ENCODE data around the gene DAGLB. TPM values are rescaled to one million over a fixed set of nuclear protein-coding genes. Genes with fewer than 3 reads are reported as not detected.
A peak's percentile ranks its signal among the peaks of the same experiment; 100 is the strongest.

The DAGLB gene
- total RNA-seq, 1 experiment from 2014 or later = 22.3 TPM

DNA sequence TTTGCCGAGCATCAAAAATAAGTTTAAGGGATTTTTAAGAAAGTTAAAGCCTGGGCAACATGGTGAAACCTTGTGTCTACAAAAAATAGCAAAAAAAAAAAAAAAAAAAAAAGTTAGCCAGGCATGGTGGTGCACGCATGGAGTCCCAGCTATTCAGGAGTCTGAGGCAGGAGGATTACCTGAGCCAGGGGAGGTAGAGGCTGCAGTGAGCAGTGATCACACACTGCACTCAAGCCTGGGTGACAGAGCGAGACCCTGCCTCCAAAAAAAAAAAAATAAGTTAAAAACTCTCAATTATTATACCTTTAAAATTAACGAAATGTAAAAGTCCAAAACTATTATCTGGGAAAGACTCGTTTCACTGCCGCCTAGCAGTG, 35.0 kb upstream of the DAGLB start:
- in situ Hi-C loops (cut with HindIII; ENCODE audit: low pct_unique_long_range_greater_than_20kb, low sequenced_read_pairs) = no loop called here
- peak overlapping the region; percentile 65 for H3K27ac ChIP-seq (ENCODE audit: low read length)
- no TSS peak for BruUV-seq (replicated peaks)

DNA sequence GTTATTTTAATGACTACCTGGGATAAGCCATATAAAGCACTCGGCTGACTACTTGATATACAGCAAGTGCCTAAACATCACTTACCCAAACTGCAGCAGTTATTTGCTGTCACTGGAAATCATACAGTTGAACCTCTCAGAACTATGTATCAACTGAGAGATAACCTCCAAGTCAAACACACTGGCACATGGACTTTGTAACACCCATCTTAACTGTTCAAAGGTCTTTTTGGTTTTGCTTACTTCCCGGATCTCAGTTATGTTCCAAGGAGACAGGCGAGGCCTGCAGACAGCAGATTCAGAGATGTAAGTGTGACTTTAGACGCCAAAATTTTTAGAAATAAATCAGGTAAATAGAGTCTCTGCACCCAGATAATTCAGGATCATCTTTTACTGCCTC, 34.6 kb upstream of the DAGLB start:
- H3K27me3 ChIP-seq (ENCODE audit: control insufficient read depth, insufficient read depth, low read length) = no peaks in the 10 kb centered on the region
- intact Hi-C loops (cut with micrococcal nuclease; ENCODE audit: unreplicated experiment) (no loop called here), in situ Hi-C loops (cut with HindIII; ENCODE audit: low pct_unique_long_range_greater_than_20kb, low sequenced_read_pairs) (no loop called here)
- H3K36me3 ChIP-seq (ENCODE audit: control insufficient read depth, insufficient read depth, low read length) = peaks cover 5% of the 10 kb centered on the region
- ATAC-seq (no peak), DNase-seq (ENCODE audit: low read depth, low spot score) (no peak)
- TF ChIP-seq, protein P1, sequence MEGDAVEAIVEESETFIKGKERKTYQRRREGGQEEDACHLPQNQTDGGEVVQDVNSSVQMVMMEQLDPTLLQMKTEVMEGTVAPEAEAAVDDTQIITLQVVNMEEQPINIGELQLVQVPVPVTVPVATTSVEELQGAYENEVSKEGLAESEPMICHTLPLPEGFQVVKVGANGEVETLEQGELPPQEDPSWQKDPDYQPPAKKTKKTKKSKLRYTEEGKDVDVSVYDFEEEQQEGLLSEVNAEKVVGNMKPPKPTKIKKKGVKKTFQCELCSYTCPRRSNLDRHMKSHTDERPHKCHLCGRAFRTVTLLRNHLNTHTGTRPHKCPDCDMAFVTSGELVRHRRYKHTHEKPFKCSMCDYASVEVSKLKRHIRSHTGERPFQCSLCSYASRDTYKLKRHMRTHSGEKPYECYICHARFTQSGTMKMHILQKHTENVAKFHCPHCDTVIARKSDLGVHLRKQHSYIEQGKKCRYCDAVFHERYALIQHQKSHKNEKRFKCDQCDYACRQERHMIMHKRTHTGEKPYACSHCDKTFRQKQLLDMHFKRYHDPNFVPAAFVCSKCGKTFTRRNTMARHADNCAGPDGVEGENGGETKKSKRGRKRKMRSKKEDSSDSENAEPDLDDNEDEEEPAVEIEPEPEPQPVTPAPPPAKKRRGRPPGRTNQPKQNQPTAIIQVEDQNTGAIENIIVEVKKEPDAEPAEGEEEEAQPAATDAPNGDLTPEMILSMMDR (IDR thresholded peaks at IDR 0.05) = no peak
- peaks cover 8% of the 10 kb centered on the region for H3K4me1 ChIP-seq (ENCODE audit: control insufficient read depth, insufficient read depth, low read length)
- H3K9me3 ChIP-seq (ENCODE audit: control insufficient read depth, insufficient read depth, low read depth, low read length) = no peaks in the 10 kb centered on the region
- H3K4me3 ChIP-seq (ENCODE audit: low read depth in 2 of 2, low read length in 2 of 2) = peak overlapping the region; percentile 62 to 72
- no peak overlapping the region; the same call in 1 of the 2 replicates for H3K27ac ChIP-seq (ENCODE audit: low read length)
- POLR2A ChIA-PET = interaction anchor here (0.6 kb wide), 1 partner anchor 9 kb away, joined by 4 read pairs; no protein-coding TSS in a partner anchor
- CTCF ChIA-PET = no interaction called here
- BruUV-seq (replicated peaks) = TSS peak; percentile 78

More for the DNA sequence above, 35.0 kb upstream of the DAGLB start:
- DNase-seq (ENCODE audit: low read depth, low spot score) (no peak), ATAC-seq (no peak)
- Histone ChIP-seq H3K27me3 (ENCODE audit: control insufficient read depth, insufficient read depth, low read length) (no peaks in the 10 kb centered on the region), H3K9me3 (ENCODE audit: control insufficient read depth, insufficient read depth, low read depth, low read length) (no peaks in the 10 kb centered on the region), H3K36me3 (ENCODE audit: control insufficient read depth, insufficient read depth, low read length) (peaks cover 5% of the 10 kb centered on the region), H3K4me1 (ENCODE audit: control insufficient read depth, insufficient read depth, low read length) (peaks cover 8% of the 10 kb centered on the region), H3K4me3 (ENCODE audit: low read depth in 2 of 2, low read length in 2 of 2) (peak overlapping the region; percentile 62 to 72)
- POLR2A ChIA-PET = interaction anchor here (0.6 kb wide), 1 partner anchor 9 kb away, joined by 4 read pairs; no protein-coding TSS in a partner anchor
- no peak for TF ChIP-seq POLR2AphosphoS5 (IDR thresholded peaks at IDR 0.05; ENCODE audit: low read depth, low read length)
- TF ChIP-seq, protein P2, sequence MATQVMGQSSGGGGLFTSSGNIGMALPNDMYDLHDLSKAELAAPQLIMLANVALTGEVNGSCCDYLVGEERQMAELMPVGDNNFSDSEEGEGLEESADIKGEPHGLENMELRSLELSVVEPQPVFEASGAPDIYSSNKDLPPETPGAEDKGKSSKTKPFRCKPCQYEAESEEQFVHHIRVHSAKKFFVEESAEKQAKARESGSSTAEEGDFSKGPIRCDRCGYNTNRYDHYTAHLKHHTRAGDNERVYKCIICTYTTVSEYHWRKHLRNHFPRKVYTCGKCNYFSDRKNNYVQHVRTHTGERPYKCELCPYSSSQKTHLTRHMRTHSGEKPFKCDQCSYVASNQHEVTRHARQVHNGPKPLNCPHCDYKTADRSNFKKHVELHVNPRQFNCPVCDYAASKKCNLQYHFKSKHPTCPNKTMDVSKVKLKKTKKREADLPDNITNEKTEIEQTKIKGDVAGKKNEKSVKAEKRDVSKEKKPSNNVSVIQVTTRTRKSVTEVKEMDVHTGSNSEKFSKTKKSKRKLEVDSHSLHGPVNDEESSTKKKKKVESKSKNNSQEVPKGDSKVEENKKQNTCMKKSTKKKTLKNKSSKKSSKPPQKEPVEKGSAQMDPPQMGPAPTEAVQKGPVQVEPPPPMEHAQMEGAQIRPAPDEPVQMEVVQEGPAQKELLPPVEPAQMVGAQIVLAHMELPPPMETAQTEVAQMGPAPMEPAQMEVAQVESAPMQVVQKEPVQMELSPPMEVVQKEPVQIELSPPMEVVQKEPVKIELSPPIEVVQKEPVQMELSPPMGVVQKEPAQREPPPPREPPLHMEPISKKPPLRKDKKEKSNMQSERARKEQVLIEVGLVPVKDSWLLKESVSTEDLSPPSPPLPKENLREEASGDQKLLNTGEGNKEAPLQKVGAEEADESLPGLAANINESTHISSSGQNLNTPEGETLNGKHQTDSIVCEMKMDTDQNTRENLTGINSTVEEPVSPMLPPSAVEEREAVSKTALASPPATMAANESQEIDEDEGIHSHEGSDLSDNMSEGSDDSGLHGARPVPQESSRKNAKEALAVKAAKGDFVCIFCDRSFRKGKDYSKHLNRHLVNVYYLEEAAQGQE (IDR thresholded peaks at IDR 0.05; ENCODE audit: insufficient read depth in 1 of 2, low read depth in 2 of 2, low read length in 1 of 2) = no peak
- TF ChIP-seq SIN3A (IDR thresholded peaks at IDR 0.05; ENCODE audit: borderline replicate concordance, insufficient read depth, low read depth, low read length) = no peak
- TF ChIP-seq, protein P1 (IDR thresholded peaks at IDR 0.05) = no peak
- no peak for TF ChIP-seq TCF7L2 (IDR thresholded peaks at IDR 0.05; ENCODE audit: low read depth, low read length)
- intact Hi-C loops (cut with micrococcal nuclease; ENCODE audit: unreplicated experiment) = no loop called here
- CTCF ChIA-PET = no interaction called here

Data from Panc1 (cell line).